HG02884 (cell line): ENCODE measurements around the gene WWC1.
"Not testable (repeated sequence)": the region's sequence is repeated elsewhere in the genome, so short reads cannot be mapped to it uniquely, and the experiment has no call there.

Source experiments
- ATAC-seq: cut with Tn5 transposase; IDR thresholded peaks from one replicate; pipeline ENCODE4 v1.9.1; 2021; ENCODE audit warnings: mild to moderate bottlenecking, moderate library complexity; ENCODE audit not compliant: unreplicated experiment

WWC1 gene

DNA sequence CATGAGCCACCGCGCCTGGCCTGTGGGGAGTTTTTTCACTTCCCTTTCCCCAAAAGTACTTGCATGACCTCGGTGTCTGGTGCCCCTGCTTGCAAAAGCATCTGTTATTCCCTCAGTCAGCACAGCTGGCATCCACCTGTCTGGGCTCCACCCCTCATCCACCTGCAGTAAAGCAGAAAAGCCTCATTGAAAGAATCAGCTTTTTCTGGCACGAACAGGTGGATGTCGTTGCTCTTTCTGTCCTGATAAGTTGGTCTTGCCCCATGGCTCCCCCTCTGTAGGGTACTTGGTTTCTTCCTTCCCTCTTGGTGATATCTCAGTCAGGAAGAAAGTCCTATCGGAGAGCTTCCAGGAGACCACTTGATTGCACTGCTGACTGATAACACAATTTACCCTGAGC lies 37.4 kb downstream of the WWC1 start:
- peak; percentile 67 for ATAC-seq

DNA sequence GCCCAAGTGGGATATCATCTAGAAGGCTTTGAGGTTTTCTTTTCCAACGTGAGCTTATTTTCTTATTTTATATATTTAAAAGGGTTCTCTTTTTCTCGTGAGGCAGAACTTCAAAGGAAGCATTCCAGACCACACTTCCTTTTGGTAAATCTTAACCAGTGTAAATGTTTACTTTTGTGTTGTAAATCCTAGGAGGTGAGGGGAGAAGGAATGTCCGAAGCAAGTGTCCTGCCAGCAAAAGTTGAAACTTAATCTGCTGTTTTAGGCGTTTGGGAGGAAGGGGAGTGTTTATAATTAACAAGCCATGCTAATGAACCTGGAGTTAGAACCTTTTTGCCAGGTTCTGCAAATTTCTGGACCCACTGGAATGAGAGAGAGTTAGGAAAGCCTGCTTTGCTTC lies 37.9 kb downstream of the WWC1 start:
- ATAC-seq = no peak

DNA sequence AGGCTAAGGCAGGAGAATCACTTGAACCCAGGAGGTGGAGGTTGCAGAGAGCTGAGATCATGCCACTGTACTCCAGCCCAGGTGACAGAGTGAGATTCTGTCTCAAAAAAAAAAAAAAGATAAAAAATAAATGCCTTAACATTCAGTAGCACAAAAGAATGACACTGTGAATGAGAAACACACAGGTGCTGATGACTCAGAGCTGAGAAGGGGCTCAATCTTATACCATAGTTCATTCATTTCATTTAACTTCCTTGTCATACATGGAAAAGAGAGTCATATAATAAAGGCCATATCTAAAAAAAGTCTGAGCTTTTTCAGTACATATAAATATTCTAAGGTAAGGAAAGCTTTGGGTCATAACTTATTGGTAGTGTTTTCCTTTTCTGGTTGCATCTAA lies 40.6 kb downstream of the WWC1 start:
- no peak for ATAC-seq

DNA sequence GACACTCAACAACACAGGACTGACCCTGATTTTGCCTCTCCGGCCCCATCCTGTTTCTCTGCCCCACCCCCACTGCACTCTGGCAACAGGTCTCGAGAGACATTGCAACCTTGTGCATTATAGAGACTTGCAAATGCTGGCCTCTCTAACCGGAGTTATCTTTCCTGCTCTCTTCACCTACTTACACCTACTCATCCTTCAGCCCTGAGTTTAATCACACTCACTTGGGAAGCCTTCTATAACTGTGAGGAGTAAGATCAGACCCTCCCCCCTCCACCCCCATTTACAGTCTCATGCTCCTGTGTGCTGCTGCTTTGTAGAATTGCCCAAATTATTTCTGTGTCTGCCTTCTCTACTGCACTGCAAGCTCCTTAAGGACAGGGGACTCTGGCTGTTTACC lies 42.8 kb downstream of the WWC1 start:
- ATAC-seq = no peak

DNA sequence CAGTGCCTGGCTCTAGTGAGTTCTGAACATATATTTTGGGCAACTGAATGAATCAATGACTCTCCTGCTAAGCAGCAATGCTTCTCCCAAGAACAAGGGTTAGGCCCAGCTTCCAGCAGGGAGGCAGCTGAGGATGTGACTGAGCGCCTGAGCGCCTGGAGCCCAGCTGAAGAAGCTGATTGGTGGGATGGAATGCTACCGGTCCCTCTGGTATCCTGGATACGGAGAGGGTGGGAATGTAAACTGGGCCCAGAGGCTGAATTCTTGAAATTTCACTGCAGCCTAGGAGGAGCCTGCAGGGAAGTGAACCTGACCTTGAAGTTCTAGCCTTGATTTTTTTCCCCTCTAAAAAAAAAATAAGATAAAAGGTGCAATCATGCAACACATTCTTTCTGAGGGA lies 43.2 kb downstream of the WWC1 start:
- no peak for ATAC-seq

DNA sequence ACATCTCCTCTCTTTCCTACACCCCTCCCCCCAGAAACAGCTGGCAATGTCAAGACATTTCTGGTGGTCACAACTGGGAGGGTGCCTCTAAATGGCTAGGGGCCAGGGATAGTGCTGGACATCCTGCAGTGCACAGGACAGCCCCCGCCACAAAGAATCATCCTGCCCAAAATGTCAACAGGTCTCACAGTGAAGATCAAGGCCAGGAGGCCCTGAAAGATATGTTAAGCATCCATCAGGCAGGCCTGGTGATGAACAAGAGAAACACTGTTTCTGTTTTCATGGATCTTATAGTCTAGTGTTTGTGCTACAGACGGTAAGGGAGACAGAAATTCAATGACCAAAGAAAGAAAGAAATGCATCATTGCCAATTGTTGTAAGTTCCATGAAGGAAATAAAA lies 45.9 kb downstream of the WWC1 start:
- no peak for ATAC-seq

DNA sequence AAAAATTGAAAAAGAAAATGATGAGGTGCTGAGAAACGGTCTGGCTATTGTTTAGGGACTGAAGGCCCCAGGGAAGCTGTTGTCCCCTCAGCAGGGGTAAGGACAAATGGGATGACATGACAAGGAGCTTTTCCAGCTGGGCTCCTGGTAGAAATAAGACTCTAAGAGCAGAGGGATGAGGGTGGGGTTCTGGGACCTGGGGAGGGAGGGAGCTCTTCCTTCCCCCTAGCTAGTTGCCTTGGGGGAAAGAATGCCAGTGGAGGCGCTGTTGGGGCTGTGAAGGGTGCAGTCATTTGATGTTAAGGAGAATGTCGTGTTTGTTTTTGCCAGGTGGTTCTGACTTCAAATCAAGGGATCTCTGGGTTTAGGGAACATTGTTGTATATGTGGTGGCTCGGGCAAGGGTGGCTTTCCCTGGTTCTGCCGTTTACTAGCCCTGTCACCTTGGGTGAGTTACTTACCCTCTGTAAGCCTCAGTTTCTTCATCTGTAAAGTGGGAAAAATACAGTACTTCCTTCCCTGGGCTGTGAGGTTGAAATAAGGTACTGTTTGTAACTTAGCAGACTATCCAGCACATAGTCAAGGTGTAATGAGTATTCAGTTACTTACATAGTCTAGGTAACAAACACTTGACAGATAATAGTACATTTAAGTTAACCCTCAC lies 47.8 kb downstream of the WWC1 start:
- no peak for ATAC-seq

DNA sequence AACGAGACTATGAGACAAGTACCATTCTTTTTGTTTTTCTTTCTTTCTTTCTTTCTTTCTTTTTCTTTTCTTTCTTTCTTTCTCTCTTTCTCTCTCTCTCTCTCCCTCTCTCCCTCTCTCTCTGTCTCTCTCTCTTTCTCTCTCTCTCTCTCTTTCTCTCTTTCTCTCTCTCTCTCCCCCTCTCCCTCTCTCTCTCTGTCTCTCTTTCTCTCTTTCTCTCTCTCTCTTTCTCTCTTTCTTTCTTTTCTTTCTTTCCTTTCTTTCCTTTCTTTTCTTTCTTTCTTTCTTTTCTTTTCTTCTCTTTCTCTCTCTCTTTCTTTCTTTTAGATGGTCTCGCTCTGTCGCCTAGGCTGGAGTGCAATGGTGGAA lies 48.3 kb downstream of the WWC1 start:
- not testable (repeated sequence) for ATAC-seq

DNA sequence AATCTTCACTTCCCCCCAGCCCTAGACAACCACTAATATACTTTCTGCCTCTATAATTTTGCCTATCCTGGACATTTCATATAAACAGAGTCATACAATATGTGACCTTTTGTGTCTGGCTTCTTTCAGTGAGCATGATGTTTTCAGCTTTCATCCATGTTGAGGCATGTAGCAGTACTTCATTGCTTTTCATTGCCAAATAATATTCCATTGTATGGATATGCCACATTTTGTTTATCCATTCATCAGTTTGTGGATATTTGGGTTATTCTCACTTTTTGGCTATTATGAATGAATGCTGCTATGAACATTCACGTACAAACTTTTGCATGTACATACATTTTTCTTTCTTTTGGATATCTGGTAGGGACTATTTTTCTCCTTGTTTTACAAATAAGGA lies 49.0 kb downstream of the WWC1 start:
- no peak for ATAC-seq

DNA sequence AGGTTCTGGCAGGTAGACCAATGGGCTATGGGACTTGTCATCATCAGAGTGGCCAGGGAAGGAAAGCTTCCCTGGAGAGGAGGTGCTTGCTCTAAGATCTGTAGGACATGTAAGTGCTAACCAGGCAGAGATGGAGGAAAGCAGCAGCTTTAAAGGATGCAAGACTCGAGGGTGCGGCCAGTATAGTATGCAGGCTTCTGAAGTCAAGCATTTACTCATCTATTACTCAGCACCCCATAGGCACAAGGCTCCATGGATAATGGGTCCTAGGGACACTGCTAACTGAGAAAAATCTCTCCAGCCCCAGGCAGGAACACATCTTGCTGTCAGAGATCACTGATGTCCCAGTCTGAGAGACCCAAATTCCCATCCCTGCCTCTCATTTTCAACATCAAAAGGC lies 49.7 kb downstream of the WWC1 start:
- no peak for ATAC-seq

DNA sequence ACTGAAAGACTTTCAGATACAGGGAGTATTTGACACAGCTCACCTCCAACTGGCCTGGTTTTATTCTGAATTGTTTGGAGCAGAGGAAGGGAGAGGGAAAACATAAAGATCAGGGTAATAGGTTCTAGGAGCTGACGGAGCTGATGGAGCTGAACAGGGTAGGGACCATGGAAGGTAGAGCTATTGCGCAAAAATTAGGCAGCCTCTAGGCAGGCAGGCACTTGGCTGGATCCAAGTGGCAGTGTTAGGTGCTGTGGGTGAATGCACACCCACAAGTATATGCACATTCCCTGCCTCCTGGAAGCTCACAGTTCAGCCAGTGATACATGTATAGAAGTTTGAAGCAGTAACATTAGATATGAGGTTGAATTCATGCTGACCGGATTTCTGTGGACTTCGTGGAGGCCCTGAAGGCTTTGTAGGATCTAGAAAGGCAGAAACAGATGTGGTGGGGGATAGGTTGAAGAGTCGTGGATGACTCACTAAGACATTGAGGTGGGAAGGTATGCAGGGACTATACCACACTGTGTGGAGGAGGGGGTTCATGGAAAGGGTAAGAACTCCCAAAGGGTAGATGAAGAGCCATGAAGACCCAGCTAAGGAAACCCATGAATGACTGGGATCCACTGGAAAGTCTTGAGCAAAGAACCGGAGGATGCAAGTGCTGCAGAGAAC lies 50.8 kb downstream of the WWC1 start:
- ATAC-seq = no peak

DNA sequence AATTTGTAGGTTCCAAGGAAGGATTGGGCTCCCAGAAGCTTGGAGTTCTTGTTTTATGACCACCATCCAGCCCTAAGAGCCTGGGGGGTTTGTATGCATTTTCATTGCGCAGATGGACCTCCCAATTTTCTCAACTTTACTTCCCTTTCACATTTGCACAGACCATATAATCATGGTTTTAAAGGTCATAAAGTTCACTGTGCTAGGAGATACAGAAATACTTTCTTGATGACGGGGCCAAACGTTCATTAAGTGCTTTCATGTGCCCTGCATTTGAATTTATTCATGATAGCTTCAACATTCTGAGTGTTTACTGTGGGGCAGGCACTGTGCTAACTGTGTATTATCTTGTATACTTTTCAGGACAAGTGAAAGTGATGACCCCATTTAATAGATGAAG lies 51.5 kb downstream of the WWC1 start:
- ATAC-seq = no peak

DNA sequence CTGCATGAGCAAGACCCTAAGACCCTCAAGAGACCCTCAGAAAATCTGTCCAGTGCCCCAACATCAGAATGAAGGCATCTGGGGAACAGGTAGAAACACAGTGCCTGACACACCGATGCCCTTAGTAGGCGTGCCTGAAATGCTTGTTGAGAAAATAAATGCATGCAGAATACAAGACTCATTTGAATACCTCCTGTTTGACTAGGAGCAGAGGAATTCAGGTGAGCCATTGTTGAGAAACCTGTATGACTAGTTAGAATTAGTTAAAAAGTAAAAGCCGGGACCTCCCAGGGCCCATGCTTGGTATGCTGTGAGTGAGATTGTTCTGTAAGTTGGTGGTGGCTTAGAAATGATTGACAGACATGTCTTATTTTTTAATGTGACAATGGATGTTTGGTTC lies 55.0 kb downstream of the WWC1 start:
- ATAC-seq = no peak

DNA sequence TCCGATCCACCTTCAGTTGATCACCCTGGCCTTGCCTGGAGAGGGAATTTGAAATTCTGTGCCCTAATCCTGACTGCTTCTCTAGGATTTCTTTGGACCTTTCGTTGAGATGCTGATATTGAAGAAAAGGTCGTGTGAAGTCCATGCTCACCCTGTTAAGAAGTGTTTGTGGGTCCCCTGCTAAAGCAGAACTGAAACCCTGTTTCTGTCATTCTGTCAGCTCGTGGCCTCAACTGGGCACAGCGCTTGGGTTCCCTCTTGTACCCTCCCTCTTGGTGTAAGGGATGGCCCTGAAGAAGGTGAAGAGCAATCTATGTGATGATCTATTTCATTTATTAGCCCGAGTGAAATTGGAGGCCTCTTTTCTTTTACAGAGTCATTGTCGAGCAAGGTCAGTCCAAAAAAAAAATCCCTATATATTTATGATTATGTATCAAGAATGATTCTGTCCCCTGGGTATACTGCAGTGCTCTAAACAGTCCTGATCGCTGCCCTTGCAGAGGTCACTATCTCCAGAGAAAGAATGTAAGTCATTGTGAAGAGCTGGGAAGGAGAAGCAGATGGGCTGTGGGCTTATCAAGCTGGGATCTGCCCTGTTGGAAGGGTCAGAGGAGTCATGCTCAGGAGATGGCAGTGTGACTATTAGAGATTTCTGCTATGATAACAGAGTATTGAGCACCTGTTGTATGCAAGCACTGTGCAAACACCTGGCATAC lies 56.1 kb downstream of the WWC1 start:
- ATAC-seq = peak; percentile 73

DNA sequence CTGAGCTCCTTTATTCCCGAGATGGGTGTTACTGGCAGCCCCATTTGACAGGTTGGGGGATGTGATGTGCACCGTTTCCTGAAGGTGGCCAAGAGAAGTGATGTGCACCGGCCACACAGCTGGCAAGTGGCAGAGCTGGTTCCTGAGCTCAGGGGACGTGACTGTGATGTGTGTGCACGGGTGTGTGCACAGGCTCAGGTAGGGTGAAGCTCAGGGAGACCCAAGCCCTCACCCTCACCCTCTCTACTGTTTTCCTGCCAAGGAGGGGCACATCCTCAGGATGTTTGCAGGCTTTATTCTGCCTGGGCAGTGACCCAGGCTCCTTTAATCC lies 56.6 kb downstream of the WWC1 start:
- ATAC-seq = no peak

DNA sequence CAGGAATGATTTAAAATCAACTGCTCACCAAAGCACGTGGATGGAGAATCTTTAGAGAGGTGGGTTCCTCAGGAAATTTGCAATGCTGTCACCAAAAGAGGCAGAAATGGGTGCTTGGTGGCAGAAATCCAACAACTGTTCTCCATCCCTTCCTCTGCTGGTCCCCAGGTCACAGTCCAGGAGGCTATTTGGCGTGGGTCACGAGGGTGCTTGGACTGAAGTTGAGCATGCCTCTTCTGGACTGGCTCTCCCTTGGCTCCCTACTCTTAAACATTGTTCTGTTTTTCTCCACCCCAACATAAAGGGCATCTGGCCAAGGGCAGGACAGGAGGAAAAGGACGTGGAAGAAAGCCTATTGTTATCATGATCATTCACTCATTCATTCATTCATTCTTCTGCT lies 58.9 kb downstream of the WWC1 start:
- ATAC-seq = no peak

DNA sequence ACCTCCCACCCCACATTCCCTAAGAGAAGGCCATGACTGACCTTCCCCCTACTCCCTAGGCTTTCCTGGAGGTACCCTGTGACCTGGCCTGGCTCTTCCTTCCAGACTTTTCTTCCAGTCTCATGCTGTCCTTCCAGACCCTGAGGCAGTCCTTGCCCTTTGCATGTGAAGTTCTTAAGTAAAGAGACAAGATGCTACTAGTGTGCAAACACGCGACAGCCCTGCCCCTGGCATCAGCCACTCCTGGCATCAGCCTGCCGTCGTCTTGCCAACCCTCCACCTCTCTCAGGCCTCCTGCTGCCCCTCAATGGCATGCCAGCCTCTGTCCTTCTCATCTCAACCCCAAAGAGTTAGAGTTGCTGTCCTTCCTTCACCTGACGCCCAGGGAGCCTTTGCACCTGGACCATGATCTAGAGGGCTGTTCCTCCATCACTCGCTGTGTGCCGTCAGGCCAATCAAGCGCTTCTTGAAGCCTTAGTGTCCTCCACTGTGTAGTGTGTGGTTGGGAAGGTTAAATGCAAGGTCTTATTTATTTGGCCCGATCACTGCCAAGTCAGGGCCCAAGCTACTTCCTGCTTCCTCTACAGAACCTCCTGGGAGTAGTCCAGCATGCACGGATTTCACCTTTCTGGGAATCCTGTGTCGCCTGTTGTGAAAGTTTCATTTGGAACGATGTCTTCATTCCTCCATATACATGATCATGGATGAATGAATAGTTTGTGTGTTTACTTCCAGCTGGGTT lies 61.9 kb downstream of the WWC1 start:
- ATAC-seq = no peak

DNA sequence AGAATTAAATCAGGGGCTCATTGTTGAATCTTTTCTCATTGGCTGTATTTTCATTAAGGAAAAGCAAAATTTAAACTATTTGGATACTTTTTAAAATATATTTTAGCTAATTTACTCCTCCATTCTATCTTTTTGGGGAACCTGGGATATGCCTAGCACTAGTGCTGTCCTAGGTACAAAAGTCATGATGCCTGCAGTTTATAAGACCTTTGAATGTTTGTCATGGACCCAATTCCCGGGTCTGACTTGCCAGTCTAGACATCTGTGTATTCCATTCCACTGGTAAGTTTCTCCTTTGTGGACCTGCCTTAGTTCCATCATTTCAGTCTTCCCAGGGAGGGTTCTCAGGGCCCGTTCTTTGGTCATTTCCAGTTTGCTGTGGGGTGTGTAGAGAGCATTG lies 63.0 kb downstream of the WWC1 start:
- no peak for ATAC-seq

DNA sequence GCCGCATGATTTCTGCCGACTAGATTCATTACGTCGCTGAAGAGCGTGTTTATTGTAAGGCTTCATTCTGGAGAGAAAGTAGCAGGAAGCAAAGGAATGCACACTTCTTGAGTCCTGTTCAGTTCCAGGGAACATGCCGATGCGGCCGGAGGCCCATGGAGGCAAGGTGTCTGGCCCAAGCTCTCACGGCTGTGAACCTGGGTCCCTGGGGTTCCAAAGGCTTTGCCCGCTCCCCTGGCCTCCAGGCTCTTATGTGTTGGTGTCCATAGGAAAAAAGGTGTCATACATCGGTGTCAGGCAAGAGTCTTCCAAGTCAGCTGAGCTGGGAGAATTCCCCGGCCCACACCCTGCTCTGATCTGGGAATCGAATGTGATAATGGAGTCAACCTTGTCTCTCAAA lies 64.7 kb downstream of the WWC1 start:
- no peak for ATAC-seq

DNA sequence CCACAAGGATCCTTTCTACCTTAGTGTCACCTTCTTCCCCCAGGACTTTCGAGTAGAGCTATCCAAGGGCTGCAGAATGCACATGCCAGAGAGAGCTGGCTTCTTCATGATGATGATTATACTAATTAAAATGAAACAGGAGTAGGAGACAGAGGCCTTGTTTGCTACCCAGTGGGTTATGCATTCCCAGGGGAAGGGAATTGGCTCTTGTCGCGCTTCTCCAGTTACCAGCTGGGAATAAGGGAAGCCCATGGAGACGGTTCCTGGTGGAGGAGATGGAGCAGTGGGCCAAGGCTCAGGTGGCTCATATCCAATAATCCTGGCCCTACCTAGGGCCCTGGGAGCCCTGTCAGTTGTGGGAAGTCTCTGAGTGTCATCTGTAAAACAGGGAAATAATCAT lies 65.1 kb downstream of the WWC1 start:
- no peak for ATAC-seq

DNA sequence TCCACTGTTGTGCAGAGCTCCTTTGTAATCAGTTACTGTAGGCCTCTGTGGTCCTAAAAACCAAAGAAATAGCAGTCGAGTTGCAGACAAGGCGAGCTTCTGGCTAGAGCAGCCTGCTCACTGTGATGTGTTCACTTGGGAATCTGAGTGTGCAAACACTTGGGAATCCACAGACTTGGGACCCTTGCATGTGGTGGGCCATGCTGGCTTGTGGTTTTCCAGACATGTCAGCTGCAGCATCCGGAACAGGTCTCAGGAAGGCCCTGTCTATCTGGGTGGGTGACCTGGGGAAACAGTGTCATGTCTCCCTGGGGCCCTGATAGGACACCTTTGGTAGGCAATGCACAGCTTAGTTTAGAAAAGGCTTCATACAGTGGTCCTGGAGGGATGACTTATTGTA lies 66.4 kb downstream of the WWC1 start:
- no peak for ATAC-seq
